Measurements from ENCODE around the gene SLC25A25. TPM values are rescaled to one million over a fixed set of nuclear protein-coding genes. Genes with fewer than 3 reads are reported as not detected.
"Not testable (repeated sequence)": the region's sequence is repeated elsewhere in the genome, so short reads cannot be mapped to it uniquely, and the experiment has no call there.

SLC25A25 gene
- total and polyA plus RNA-seq, 10 of the 15 experiments (the other 5 are each of a cell fraction or from before 2014, with no cell fraction given), result 0.04 to 17.1 (median 12.4) TPM; not detected in 1

- intact Hi-C loops (cut with micrococcal nuclease; ENCODE audit: unreplicated experiment); DNase-seq (ENCODE audit: low read depth, low spot score); H3K4me3 ChIP-seq; H3K27ac ChIP-seq (ENCODE audit: control insufficient read depth, insufficient read depth); FAIRE-seq; ATAC-seq; in situ Hi-C loops (cut with MboI); H2AFZ ChIP-seq (ENCODE audit: control insufficient read depth, low read depth, low read length); H3K79me2 ChIP-seq (ENCODE audit: control insufficient read depth, insufficient read depth, low read length); H3K4me2 ChIP-seq (ENCODE audit: control insufficient read depth, insufficient read depth); H3K36me3 ChIP-seq (ENCODE audit: control insufficient read depth in 2 of 2, insufficient read depth in 2 of 2, low read length in 1 of 2); H3K9ac ChIP-seq (ENCODE audit: control insufficient read depth, insufficient read depth, low read length); H3K4me1 ChIP-seq (ENCODE audit: control insufficient read depth, insufficient read depth, low read length); H3K27me3 ChIP-seq (replicated peaks in 1 of 2; ENCODE audit: control insufficient read depth in 2 of 2, insufficient read depth in 2 of 2, low read length in 1 of 2); H4K20me1 ChIP-seq (ENCODE audit: control insufficient read depth, insufficient read depth); H3K9me3 ChIP-seq (replicated peaks; ENCODE audit: control insufficient read depth, insufficient read depth, low read length); BruUV-seq (replicated peaks): not testable (repeated sequence)
- ChIA-PET POLR2A (interaction anchor here (0.6 to 1.1 kb wide), 4 partner anchors 22 to 326 kb away, joined by 3 to 6 read pairs (median 4); partner anchors contain the start of genes NAIF1, SLC25A25 and URM1), CTCF (interaction anchor here (0.7 to 4.5 kb wide), 5 partner anchors 11 to 91 kb away, joined by 3 to 23 read pairs (median 4); no protein-coding TSS in a partner anchor), RAD21 (ENCODE audit: unreplicated experiment) (interaction anchor here (0.6 kb wide), 1 partner anchor 129 kb away, joined by 4 read pairs; no protein-coding TSS in a partner anchor), SMC1A (ENCODE audit: uncharacterized antibody, unreplicated experiment) (interaction anchor here (2.7 kb wide), 1 partner anchor 27 kb away, joined by 9 read pairs; no protein-coding TSS in a partner anchor)
- WGBS (ENCODE audit: insufficient coverage, insufficient replicate concordance, low lambda C conversion rate, missing lambda C conversion rate), result 37% methylated on average over 5 of the region's 6 CpGs
These were observed 22.6 kb upstream of the SLC25A25 start for GRCh38 chr9:128045409-128045808.

- intact Hi-C loops (cut with micrococcal nuclease; ENCODE audit: unreplicated experiment), result no loop called here
- no peak overlapping the region for H3K4me2 ChIP-seq (ENCODE audit: control insufficient read depth, insufficient read depth)
- BruUV-seq (replicated peaks), result no TSS peak
- in situ Hi-C loops (cut with MboI), result no loop called here
- ChIA-PET RAD21 (ENCODE audit: unreplicated experiment) (no interaction called here), POLR2A (interaction anchor here (0.6 to 1.1 kb wide), 5 partner anchors 12 to 325 kb away, joined by 3 to 6 read pairs (median 4); partner anchors contain the start of genes NAIF1, SLC25A25 and URM1), CTCF (interaction anchor here (0.7 to 4.5 kb wide), 6 partner anchors 10 to 91 kb away, joined by 3 to 23 read pairs (median 4); no protein-coding TSS in a partner anchor), SMC1A (ENCODE audit: uncharacterized antibody, unreplicated experiment) (interaction anchor here (1.9 to 2.7 kb wide), 2 partner anchors 11 to 27 kb away, joined by 7 to 9 read pairs; no protein-coding TSS in a partner anchor)
- no peak overlapping the region for H3K9ac ChIP-seq (ENCODE audit: control insufficient read depth, insufficient read depth, low read length)
- H3K36me3 ChIP-seq (ENCODE audit: control insufficient read depth in 2 of 2, insufficient read depth in 2 of 2, low read length in 1 of 2), result no peaks in the 10 kb centered on the region
- FAIRE-seq (no peak), DNase-seq (ENCODE audit: low read depth, low spot score) (no peak), ATAC-seq (no peak)
- H3K27ac ChIP-seq (ENCODE audit: control insufficient read depth, insufficient read depth), result no peak overlapping the region
- no peaks in the 10 kb centered on the region for H3K4me1 ChIP-seq (ENCODE audit: control insufficient read depth, insufficient read depth, low read length)
- no peaks in the 10 kb centered on the region; a peak in 2 of 4 replicates for H3K27me3 ChIP-seq (replicated peaks in 1 of 2; ENCODE audit: control insufficient read depth in 2 of 2, insufficient read depth in 2 of 2, low read length in 1 of 2)
- H2AFZ ChIP-seq (ENCODE audit: control insufficient read depth, low read depth, low read length), result no peak overlapping the region
- H3K9me3 ChIP-seq (replicated peaks; ENCODE audit: control insufficient read depth, insufficient read depth, low read length), result no peaks in the 10 kb centered on the region
- H4K20me1 ChIP-seq (ENCODE audit: control insufficient read depth, insufficient read depth), result no peaks in the 10 kb centered on the region
- H3K4me3 ChIP-seq, result no peak overlapping the region
- H3K79me2 ChIP-seq (ENCODE audit: control insufficient read depth, insufficient read depth, low read length), result no peaks in the 10 kb centered on the region
- WGBS (ENCODE audit: insufficient coverage, insufficient replicate concordance, low lambda C conversion rate, missing lambda C conversion rate), result 38% methylated on average over 1 of the region's 1 CpG
- TF ChIP-seq ZBTB33 (IDR thresholded peaks at IDR 0.05) (no peak), BHLHE40 (IDR thresholded peaks at IDR 0.05; ENCODE audit: borderline replicate concordance in 1 of 2, low read depth in 2 of 2, low read length in 1 of 2) (no peak)
These were observed 22.2 kb upstream of the SLC25A25 start for GRCh38 chr9:128045831-128046230.

Data from GM12878 (cell line).